Brain pericyte (primary cell): ENCODE results near the gene ZNF691.
"Not testable (repeated sequence)": the region's sequence is repeated elsewhere in the genome, so short reads cannot be mapped to it uniquely, and the experiment has no call there.

ENCODE experiments used
- DNase-seq: peaks from one replicate; pipeline ENCODE4 v3.0.0-alpha.2; 2012; ENCODE audit warnings: low read depth, low spot score

ZNF691 gene

DNA sequence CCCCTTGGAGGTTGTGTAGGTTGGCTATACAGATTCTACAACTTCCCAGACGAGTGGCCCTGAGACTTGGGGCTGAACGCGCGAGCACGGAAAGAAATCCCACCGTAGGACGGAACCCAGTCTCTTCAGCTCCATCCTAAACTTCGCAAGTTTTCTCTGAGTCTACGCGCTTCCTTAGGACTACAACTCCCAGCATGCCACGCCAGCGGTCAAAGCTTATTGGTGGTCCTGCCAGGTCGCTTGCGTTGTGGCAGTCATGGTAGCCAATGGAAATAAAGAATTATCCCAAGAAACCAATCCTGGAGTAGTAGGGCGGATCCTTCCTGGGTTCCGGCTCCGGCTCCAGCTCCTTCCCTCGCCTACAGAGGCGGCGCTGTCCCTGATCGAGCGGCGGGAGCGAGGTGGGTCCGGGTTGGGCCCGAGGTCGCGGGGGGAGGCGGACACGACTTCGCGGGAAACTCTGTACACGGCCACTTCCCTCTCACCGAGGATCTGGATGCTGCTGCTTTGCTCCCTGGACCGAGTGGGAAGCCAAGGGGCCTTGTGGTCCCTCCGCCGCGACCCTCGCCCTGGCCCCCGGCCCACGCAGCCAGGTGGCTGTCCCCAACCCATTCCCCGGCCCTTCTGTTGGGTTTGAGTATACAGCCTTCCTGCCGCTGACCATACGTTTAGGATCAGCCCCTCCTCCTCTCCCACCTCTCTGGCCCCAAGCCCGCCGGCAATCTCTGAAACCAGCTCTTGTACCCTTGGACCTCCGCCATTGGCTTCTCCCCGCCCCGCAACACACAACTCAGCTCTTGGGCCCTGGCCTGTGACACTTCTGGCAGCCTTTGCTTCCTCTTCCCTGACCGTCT, at the start of gene ZNF691:
Gene ZNF691, plus strand, starts transcription at position 357 of the 854 bp plus-strand sequence. CDS start 3,046 bp downstream, outside the sequence.
- peak; percentile 85 for DNase-seq

- DNase-seq, result no peak
These were observed 49.0 kb upstream of the ZNF691 start for GRCh38 chr1:42797414-42797813.

DNA sequence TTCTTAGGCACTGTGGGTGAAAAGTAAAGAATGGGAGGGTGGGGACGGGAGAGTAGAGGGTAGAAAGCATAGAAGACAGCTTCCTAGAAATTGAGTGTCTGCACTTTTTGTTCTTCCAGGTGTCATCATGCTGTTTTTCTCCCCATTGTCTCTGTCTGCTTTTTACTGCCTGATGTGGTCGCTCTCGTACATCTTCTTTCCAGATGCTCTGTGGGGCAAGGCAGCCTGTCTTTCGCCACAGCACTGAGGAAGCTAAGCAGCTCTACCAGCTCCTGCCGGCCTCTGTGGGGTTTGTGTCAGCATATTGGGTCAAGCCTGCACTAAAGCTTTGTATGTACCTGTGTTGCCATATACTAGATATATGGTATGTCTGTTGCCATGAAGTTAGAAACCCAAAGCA, 48.4 kb upstream of the ZNF691 start:
- DNase-seq, result no peak

- DNase-seq, result no peak
These were observed 44.5 kb upstream of the ZNF691 start for GRCh38 chr1:42801832-42802473.

- no peak for DNase-seq
These were observed 40.2 kb upstream of the ZNF691 start for GRCh38 chr1:42806171-42806570.

DNA sequence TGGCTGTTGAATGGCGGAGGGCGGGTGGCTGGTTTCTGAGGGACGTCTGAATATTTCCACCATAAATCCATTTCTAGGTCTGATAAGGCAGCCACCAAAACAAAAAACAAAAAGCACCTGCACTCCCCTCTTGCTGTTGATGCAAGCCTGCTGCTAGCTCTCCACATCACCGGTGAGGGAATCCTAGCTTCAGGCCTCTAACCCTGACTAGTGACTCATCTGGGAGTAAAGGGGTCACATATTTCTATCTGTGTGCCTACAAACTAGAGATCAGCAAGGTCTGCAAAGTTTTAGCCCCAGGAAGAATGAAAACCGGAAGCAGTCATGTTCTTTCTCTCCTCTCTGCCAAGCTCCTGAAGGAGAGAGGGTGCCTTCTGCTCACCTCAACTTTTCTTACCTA, 39.8 kb upstream of the ZNF691 start:
- no peak for DNase-seq

DNA sequence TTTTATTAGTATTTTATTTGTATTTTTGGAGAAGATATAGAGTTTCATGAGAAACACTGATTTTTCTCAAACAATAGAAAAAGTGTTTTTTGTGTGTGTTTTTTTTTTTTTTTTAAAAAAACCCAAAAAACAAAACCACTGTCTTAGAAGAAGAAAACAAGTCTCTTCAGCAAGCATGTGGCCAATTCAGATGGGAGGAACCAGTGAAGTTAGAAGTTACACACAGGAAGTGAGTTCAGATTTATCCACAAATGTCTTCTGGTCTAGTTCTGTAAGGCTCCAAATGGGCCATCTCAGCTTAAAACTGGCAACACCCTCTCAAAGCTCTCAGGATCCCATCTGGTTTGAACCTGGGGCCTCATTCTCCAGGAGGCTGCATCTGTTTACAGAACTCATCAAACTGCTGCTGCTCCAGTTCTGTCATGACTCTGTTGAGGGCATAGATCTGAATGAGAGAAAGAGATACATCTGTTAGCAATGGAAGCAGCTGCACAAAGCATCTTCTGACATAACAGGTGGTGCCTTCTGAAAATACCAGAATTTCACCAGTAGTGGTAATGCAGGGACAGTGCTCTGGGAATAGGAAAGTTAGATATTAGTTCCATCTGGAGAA, 39.3 kb upstream of the ZNF691 start:
- no peak for DNase-seq

GRCh38 chr1:42814815-42815214, 31.6 kb upstream of the ZNF691 start:
- DNase-seq, result not testable (repeated sequence)

DNA sequence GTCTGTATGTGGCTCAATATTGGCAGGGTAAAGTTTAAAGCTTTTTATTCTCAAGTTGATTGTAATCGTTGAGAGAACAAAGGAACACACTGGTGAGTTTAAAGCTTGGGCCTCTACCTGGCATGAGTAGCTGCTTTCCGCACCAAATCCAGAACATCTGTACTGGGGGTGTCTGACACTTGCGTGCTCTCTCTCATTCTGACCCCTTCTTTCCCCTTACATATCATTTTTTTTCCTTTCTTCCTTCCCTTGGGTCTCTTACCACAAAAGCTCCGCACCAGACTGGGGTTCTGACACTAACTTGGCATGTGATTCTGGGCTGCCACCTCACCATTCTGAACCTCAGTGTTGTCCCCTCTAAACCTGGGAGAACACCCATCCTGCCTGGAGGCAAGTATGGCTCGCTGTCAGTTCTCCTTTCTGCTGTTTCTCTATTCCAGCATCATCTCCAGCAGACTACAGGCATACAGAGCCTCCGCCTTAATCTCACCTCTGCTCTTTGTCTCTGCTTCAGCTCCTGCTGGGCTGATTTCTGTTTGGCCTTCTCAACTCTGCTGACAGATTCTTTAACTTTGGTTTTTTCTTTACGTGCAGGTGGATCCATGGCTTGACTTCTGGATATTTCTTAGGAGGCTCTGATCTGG, 30.4 kb upstream of the ZNF691 start:
- DNase-seq, result no peak

DNA sequence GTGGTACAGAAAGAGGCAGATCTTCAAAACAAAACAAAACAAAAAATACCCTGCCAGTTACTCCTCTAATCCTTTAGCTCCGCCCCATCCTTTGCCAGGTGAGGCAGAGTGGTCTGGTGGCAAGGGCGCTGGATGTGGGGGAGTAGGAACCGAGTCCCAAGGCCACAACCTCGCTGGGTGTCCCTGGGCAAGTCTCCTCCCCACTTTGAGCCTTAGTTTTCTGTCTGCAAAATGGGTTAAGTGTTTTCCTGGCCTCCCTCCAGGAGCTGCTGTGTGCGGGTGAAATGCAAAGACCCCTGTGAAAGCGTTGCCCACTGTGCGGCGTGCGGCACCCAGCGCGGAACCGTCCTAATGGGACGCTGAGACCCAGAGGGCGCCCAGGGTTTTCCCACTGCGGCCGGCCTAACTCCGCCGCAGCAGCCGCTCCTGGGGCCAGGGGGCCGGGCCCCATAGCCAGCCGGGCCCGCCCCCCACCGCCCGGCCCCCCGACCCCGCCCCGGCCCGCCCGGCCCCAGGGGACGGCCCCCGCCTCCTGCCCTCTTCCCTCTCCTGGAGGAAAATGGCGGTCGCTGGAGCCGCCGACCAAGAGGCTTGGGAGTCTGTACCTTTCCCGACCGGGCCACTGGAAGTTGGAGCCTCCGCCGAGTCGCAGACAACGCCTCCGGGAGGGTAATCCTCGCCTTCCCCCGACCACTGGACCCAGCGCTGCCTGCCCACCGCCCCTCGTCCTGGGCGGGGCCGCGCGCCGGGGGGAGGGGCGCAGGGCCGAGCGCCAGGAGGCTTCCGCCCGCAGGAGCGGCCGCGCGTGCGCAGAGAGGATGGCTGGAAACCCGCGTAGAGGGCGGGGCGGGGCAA, 29.6 kb upstream of the ZNF691 start, which contains the start of the genes ERMAP and SVBP:
Gene ERMAP, plus strand, starts transcription at position 538 of the 855 bp plus-strand sequence. CDS start 13,327 bp downstream, outside the sequence.
Gene SVBP, minus strand, starts transcription at position 813 of the 855 bp plus-strand sequence. CDS start 853 bp downstream, outside the sequence.
- peak; percentile 49 for DNase-seq

DNA sequence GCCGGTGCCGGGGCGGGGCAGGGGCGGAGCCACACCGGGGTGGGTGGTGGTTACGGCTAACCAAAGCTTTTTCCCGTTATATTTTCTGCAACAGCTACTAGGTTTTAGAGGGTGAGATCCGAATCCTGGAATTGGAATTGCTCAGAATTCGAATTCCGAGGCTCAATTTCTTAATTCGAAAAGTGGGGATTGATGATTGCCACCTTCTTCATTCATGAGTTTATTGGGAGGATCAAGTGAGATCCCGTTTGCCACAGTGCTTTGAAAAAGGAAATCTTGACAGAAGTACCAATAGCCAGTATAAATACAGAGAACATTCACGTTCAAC, 29.0 kb upstream of the ZNF691 start:
- DNase-seq, result no peak

GRCh38 chr1:42817976-42818375, 28.4 kb upstream of the ZNF691 start:
- DNase-seq, result no peak

GRCh38 chr1:42820813-42821212, 25.6 kb upstream of the ZNF691 start:
- DNase-seq, result no peak

DNA sequence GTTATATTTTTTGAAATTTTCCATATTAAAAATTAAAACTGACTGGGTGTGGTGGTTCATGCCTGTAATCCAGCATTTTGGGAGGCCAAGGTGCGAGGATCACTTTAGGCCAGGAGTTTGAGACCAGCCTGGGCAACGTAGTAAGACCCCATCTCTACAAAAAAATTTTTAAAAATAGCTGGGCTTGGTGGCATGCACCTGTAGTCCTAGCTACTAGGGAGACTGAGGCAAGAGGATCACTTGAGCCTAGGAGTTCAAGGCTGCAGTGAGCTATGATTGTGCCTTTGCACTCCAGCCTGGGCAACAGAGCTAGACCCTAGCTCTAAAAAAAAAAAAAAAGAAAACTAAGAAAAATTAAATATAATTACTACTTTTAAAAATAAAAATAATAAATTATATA, 24.7 kb upstream of the ZNF691 start:
- DNase-seq, result no peak

DNA sequence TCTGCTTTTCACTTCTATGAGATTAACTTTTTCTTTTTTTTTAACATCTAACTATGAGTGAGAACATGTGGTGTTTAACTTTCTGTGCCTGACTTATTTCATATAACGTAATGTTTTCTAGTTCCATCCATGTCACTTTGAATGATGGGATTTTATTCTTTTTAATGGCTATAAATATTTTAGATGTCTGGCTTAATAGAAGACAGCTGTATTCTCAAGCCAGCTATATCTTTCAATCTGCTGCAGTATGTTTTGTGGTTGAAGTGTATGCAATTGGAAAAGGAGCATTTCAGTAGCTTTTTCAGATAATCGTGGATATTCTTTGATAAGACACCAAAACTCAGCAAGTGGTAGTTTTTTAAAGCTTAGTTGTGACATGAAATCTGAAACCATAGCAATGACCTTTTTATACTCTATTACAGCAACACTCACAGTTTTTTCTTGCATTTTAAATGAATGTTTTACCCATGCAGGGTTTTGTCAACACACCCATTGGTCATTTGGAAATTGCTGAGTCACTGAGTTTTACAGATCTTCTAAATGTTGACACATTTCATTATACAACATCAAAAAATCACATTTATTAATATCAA, 23.5 kb upstream of the ZNF691 start:
- no peak for DNase-seq

DNA sequence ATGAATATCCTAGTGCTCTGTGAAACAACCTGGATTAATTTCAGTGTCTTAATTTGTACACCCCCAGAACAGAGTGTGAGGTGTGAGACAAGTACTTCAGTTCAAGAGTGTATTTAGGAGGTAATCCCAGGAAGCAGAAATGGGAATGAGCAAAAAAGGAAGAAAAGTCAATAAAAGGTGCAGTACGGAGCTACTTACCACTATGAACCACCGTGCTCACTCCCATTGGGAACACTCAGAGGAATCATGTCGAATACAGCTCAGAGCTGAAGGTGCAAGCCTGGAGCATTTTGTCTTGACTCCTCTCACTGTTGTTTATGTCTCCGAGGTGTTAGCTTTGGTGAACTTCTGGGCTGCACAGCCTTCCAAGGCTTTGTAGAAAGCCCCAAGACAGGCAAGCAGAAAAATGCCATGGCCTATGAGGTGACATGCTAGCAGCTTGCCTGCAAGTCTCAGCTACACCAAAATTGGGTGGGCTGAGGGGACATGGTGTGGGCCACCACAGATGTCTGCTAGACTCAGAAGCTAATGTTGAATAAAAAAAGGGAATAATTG, 21.9 kb upstream of the ZNF691 start:
- no peak for DNase-seq

- DNase-seq, result no peak
These were observed 21.2 kb upstream of the ZNF691 start for GRCh38 chr1:42825036-42825851.

DNA sequence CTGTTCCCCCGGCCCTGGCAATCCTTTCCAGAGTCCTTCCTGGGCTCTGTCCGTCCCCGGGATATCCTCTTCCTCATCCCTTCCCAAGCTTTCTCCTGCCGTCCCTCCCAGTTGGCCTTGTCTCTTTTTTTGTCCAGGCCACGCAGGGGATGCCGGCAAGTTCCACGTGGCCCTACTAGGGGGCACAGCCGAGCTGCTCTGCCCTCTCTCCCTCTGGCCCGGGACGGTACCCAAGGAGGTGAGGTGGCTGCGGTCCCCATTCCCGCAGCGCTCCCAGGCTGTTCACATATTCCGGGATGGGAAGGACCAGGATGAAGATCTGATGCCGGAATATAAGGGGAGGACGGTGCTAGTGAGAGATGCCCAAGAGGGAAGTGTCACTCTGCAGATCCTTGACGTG, 15.8 kb upstream of the ZNF691 start:
- DNase-seq, result no peak

- no peak for DNase-seq
These were observed 15.1 kb upstream of the ZNF691 start for GRCh38 chr1:42831273-42831672.
